DND-41 (cell line): ENCODE results near the gene WWC1.

Experiments
- ATAC-seq: fragments of 200-7000 bp; cut with Tn5 transposase; 3 replicates; pipeline ENCODE4 v1.9.1; 2021; ENCODE audit warnings: low read depth; ENCODE audit not compliant: insufficient read depth
- DNase-seq: peaks from one replicate; pipeline ENCODE4 v3.0.0-alpha.2; 2020
- H2AFZ ChIP-seq: 2 replicates; pipeline ENCODE4 v1.6.0; 2012; ENCODE audit warnings: low read depth, low read length
- H3K27ac ChIP-seq: 2 replicates; pipeline ENCODE4 v1.5.1; 2012; ENCODE audit warnings: low read length, inconsistent platforms
- H3K27me3 ChIP-seq: fragments of 200-600 bp; sonication (generic); 2 replicates; pipeline ENCODE4 v1.6.0; 2012; ENCODE audit warnings: low read length, mild to moderate bottlenecking, inconsistent platforms; ENCODE audit not compliant: insufficient read depth, poor library complexity
- H3K36me3 ChIP-seq: 2 replicates; pipeline ENCODE4 v1.5.1; 2012; ENCODE audit warnings: low read length, inconsistent platforms; ENCODE audit not compliant: insufficient read depth
- H3K4me1 ChIP-seq: 2 replicates; pipeline ENCODE4 v1.5.1; 2012; ENCODE audit warnings: mild to moderate bottlenecking, low read length; ENCODE audit not compliant: insufficient read depth
- H3K4me2 ChIP-seq: 2 replicates; pipeline ENCODE4 v1.6.0; 2012; ENCODE audit warnings: mild to moderate bottlenecking, moderate library complexity, low read length, inconsistent platforms; ENCODE audit not compliant: insufficient read depth
- H3K4me3 ChIP-seq, 2 experiments: fragments of 200-600 bp in 1 of 2; shearing (Covaris generic) in 1 of 2; 2 replicates each; pipeline ENCODE4 v1.5.1; 2012 to 2016; ENCODE audit warnings: inconsistent platforms in 2 of 2, low read length in 2 of 2, mild to moderate bottlenecking in 2 of 2, low read depth in 1 of 2, moderate library complexity in 1 of 2
- H3K79me2 ChIP-seq: 2 replicates; pipeline ENCODE4 v1.6.0; 2012; ENCODE audit warnings: low read length, inconsistent platforms; ENCODE audit not compliant: insufficient read depth
- H3K9ac ChIP-seq: 2 replicates; pipeline ENCODE4 v1.6.0; 2012; ENCODE audit warnings: low read depth, mild to moderate bottlenecking, inconsistent platforms, low read length, moderate library complexity
- H3K9me3 ChIP-seq: 2 replicates; pipeline ENCODE4 v1.5.1; 2012; ENCODE audit warnings: low read length, moderate library complexity, mild to moderate bottlenecking, inconsistent platforms; ENCODE audit not compliant: insufficient read depth, severe bottlenecking
- H4K20me1 ChIP-seq: 2 replicates; pipeline ENCODE4 v1.6.0; 2012; ENCODE audit warnings: low read length; ENCODE audit not compliant: insufficient read depth
- CTCF ChIP-seq: IDR thresholded peaks from 2 replicates; pipeline ENCODE4 v1.5.1; 2012; ENCODE audit warnings: borderline replicate concordance, low read length, moderate library complexity, mild to moderate bottlenecking; ENCODE audit not compliant: poor library complexity, severe bottlenecking; ENCODE audit errors: extremely low read depth
- EZH2 ChIP-seq: IDR thresholded peaks from 3 replicates; pipeline ENCODE4 v1.6.1; 2012; ENCODE audit warnings: borderline replicate concordance, low read depth, mild to moderate bottlenecking, moderate library complexity, low read length, inconsistent platforms; ENCODE audit not compliant: severe bottlenecking

WWC1 gene

GRCh38 chr5:168427224-168427623 is 135.8 kb downstream of the WWC1 start:
- H3K9ac ChIP-seq: no peak overlapping the region
- H3K36me3 ChIP-seq: no peaks in the 10 kb centered on the region
- no peaks in the 10 kb centered on the region for H3K4me1 ChIP-seq
- no peak overlapping the region for H3K4me2 ChIP-seq
- H3K27me3 ChIP-seq: peaks cover 3% of the 10 kb centered on the region
- H4K20me1 ChIP-seq: no peaks in the 10 kb centered on the region
- no peak overlapping the region for H3K4me3 ChIP-seq
- H2AFZ ChIP-seq: no peak overlapping the region
- DNase-seq (no peak), ATAC-seq (no peak)
- TF ChIP-seq CTCF (no peak), EZH2 (no peak)
- no peaks in the 10 kb centered on the region for H3K9me3 ChIP-seq
- H3K27ac ChIP-seq: no peak overlapping the region
- no peaks in the 10 kb centered on the region for H3K79me2 ChIP-seq

DNA sequence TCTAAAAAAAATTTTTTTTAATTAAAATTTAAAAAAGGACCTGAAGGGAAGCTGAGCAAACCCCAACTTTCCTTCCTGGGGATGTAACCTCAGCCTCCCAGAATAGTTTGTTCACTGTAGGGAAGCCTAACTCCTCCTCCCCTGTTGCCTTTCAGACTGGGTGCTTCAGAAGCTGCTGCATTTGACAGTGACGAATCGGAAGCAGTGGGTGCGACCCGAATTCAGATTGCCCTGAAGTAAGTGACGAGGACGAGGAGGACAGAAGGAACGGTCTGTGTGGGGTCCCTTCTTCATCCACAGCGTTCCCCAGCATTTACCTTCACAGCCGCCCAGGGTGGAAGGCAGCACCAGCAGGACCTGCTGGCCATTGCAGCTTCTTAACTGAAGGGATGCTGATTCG is 137.1 kb downstream of the WWC1 start:
- peaks cover 7% of the 10 kb centered on the region for H3K27me3 ChIP-seq
- H4K20me1 ChIP-seq: no peaks in the 10 kb centered on the region
- DNase-seq: no peak
- no peak for ATAC-seq
- H3K4me3 ChIP-seq: no peak overlapping the region
- H3K4me2 ChIP-seq: no peak overlapping the region
- no peaks in the 10 kb centered on the region for H3K36me3 ChIP-seq
- H3K79me2 ChIP-seq: no peaks in the 10 kb centered on the region
- H3K4me1 ChIP-seq: no peaks in the 10 kb centered on the region
- H3K9me3 ChIP-seq: no peaks in the 10 kb centered on the region
- H3K27ac ChIP-seq: no peak overlapping the region
- no peak overlapping the region; the same call in 1 of the 2 replicates for H2AFZ ChIP-seq
- no peak overlapping the region for H3K9ac ChIP-seq
- no peak for TF ChIP-seq CTCF
- no peak for TF ChIP-seq EZH2

DNA sequence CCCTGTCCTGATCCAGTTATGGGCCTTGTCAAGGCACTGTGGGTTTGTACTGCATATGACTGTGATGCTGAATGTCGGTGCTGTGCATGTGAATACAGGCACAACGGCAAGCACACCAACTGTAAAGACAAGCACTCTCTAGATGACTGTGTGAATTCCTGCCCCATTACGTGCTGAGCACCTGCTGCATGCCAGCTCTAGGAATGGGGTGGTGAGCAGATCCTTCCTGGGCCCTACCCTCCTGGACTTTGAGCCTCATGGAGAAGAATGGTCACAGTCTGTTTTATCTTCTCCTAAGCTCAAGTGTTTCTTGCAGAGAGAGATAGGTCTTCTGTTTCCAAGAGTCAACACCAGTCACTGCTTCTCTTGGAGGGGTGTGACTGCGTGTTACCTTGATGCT is 138.9 kb downstream of the WWC1 start:
- Histone ChIP-seq H3K36me3 (no peaks in the 10 kb centered on the region), H4K20me1 (no peaks in the 10 kb centered on the region), H3K27ac (no peak overlapping the region), H3K9ac (no peak overlapping the region), H3K79me2 (no peaks in the 10 kb centered on the region), H2AFZ (no peak overlapping the region), H3K4me2 (no peak overlapping the region), H3K4me3 (no peak overlapping the region), H3K27me3 (peaks cover 7% of the 10 kb centered on the region), H3K4me1 (no peaks in the 10 kb centered on the region), H3K9me3 (no peaks in the 10 kb centered on the region)
- TF ChIP-seq CTCF: no peak
- no peak for TF ChIP-seq EZH2
- ATAC-seq (no peak), DNase-seq (no peak)

DNA sequence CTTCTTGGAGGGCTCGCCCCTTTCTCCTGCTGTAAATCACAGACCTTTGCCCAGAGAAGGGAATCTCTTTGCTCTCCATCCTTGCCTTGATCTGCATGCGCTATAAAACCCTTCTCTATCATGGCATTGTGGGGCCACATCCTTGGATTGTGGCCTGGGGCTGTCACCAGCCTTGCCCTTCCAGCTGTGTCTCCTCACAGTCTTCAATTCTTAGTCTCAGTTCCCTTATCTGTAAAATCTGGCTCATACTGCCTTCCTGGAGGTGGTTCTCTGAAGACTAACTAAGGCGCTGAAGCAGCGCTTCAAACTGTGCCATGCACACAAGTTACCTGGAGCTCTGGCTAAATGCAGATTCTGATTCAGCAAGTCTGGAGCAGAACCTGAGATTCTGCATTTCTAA is 141.5 kb downstream of the WWC1 start:
- H3K27me3 ChIP-seq: peaks cover 15% of the 10 kb centered on the region
- no peaks in the 10 kb centered on the region for H3K79me2 ChIP-seq
- no peaks in the 10 kb centered on the region for H3K36me3 ChIP-seq
- H2AFZ ChIP-seq: no peak overlapping the region
- no peak overlapping the region for H3K9ac ChIP-seq
- ATAC-seq: no peak
- no peak overlapping the region for H3K27ac ChIP-seq
- no peak overlapping the region for H3K4me3 ChIP-seq
- no peaks in the 10 kb centered on the region for H3K4me1 ChIP-seq
- H4K20me1 ChIP-seq: no peaks in the 10 kb centered on the region
- no peak for DNase-seq
- no peaks in the 10 kb centered on the region for H3K9me3 ChIP-seq
- no peak overlapping the region for H3K4me2 ChIP-seq
- TF ChIP-seq CTCF (no peak), EZH2 (no peak)
